ENCODE measurements around the gene RPP25. TPM values are rescaled to one million over a fixed set of nuclear protein-coding genes. Genes with fewer than 3 reads are reported as not detected.

RPP25 gene
- 10 to 100 TPM; 14.2 to 23.1 (median 16.4) TPM for total RNA-seq

GRCh38 chr15:74956648-74957475 lies at the start of gene RPP25:
Gene RPP25, minus strand, starts transcription at chr15:74956772. Its CDS starts 189 bp downstream, at chr15:74956583.
- 0% methylated on average over 2 to 24 of the region's 83 CpGs for WGBS, 2 donors
- DNase-seq = peak; percentile 78 to 84
- no peaks in the 10 kb centered on the region for H3K27me3 ChIP-seq
- H3K9me3 ChIP-seq = no peaks in the 10 kb centered on the region
- intact Hi-C loops (cut with DNase I) = loop anchor here (5.0 to 10.0 kb wide), 2 partner anchors 52 to 325 kb away; partner anchors contain the start of gene FAM219B
- H3K4me1 ChIP-seq = peaks cover 55 to 64% of the 10 kb centered on the region in 2 donors
- no peaks in the 10 kb centered on the region for H3K36me3 ChIP-seq
- peak within 1 kb of the TSS; percentile 34 to 90 (median 75) for H3K4me3 ChIP-seq (replicated peaks in 1 of 3)
- TF ChIP-seq, protein P1, sequence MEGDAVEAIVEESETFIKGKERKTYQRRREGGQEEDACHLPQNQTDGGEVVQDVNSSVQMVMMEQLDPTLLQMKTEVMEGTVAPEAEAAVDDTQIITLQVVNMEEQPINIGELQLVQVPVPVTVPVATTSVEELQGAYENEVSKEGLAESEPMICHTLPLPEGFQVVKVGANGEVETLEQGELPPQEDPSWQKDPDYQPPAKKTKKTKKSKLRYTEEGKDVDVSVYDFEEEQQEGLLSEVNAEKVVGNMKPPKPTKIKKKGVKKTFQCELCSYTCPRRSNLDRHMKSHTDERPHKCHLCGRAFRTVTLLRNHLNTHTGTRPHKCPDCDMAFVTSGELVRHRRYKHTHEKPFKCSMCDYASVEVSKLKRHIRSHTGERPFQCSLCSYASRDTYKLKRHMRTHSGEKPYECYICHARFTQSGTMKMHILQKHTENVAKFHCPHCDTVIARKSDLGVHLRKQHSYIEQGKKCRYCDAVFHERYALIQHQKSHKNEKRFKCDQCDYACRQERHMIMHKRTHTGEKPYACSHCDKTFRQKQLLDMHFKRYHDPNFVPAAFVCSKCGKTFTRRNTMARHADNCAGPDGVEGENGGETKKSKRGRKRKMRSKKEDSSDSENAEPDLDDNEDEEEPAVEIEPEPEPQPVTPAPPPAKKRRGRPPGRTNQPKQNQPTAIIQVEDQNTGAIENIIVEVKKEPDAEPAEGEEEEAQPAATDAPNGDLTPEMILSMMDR (IDR thresholded peaks at IDR 0.05) = no peak
- TF ChIP-seq POLR2A (IDR thresholded peaks at IDR 0.05) = peak; percentile 46 to 83
- H3K27ac ChIP-seq = peak within 1 kb of the TSS; percentile 88 to 97 (median 92)

DNA sequence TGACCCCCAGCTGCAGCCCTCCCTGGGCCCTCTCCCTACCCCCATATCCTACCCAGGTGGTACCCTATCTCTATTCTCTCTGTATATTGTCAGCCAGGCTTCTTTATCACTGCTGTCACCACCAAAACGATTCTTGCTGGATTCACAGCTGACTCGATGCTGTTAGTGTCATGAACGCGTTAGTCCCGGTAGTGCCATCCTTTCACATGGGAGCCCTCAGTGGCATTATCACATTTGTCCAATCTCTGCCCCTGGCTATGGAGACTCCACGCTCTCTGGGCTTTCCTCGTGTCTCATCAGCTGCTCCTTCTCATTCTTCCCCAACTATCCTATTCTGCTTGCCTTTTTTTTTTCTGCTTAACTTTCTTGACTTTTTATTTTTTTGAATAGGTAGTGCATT lies 45.8 kb upstream of the RPP25 start:
- Histone ChIP-seq H3K27ac (no peak overlapping the region), H3K4me3 (replicated peaks in 1 of 3) (no peak overlapping the region), H3K27me3 (no peaks in the 10 kb centered on the region), H3K9me3 (no peaks in the 10 kb centered on the region), H3K36me3 (no peaks in the 10 kb centered on the region), H3K4me1 (no peaks in the 10 kb centered on the region)
- no peak for DNase-seq
- TF ChIP-seq, protein P1 (IDR thresholded peaks at IDR 0.05) = no peak
- no peak for TF ChIP-seq POLR2A (IDR thresholded peaks at IDR 0.05)
- WGBS, 2 donors = 74 to 78% methylated on average over 7 of the region's 7 CpGs
- intact Hi-C loops (cut with DNase I) = no loop called here

DNA sequence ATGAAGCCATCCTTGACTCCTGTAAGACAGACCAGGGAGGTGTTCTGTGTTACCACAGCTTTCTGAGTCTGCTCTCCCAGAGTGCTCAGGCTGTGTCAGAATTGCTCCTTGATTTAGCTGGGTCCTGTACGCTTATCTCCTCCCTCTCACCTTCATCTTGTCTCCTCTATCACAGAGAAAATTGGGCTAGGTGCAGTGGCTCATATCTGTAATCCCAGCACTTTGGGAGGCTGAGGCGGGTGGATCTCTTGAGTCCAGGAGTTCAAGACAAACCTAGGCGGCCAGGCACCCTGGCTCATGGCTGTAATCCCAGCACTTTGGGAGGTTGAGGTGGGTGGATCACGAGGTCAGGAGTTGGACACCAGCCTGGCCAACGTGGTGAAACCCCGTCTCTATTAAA lies 44.7 kb upstream of the RPP25 start:
- H3K4me3 ChIP-seq (replicated peaks in 1 of 3) = no peak overlapping the region
- no peak for TF ChIP-seq POLR2A (IDR thresholded peaks at IDR 0.05)
- TF ChIP-seq, protein P1 (IDR thresholded peaks at IDR 0.05) = no peak
- DNase-seq = no peak
- H3K36me3 ChIP-seq = no peaks in the 10 kb centered on the region
- H3K4me1 ChIP-seq = peaks cover 2% of the 10 kb centered on the region in 2 donors
- 66 to 85% methylated on average over 6 of the region's 6 CpGs for WGBS, 2 donors
- intact Hi-C loops (cut with DNase I) = no loop called here
- no peaks in the 10 kb centered on the region for H3K27me3 ChIP-seq
- no peak overlapping the region for H3K27ac ChIP-seq
- H3K9me3 ChIP-seq = no peaks in the 10 kb centered on the region

- no peak for DNase-seq
- Histone ChIP-seq H3K27ac (no peak overlapping the region), H3K9me3 (no peaks in the 10 kb centered on the region), H3K4me3 (replicated peaks in 1 of 3) (no peak overlapping the region), H3K36me3 (no peaks in the 10 kb centered on the region), H3K27me3 (no peaks in the 10 kb centered on the region), H3K4me1 (peaks cover 8 to 10% of the 10 kb centered on the region in 2 donors)
- TF ChIP-seq POLR2A (IDR thresholded peaks at IDR 0.05) = no peak
- TF ChIP-seq, protein P1 (IDR thresholded peaks at IDR 0.05) = no peak
- WGBS, 2 donors = 74 to 92% methylated on average over 2 of the region's 2 CpGs
- intact Hi-C loops (cut with DNase I) = no loop called here
Observed at GRCh38 chr15:74997543-74997942, 41.0 kb upstream of the RPP25 start.

DNA sequence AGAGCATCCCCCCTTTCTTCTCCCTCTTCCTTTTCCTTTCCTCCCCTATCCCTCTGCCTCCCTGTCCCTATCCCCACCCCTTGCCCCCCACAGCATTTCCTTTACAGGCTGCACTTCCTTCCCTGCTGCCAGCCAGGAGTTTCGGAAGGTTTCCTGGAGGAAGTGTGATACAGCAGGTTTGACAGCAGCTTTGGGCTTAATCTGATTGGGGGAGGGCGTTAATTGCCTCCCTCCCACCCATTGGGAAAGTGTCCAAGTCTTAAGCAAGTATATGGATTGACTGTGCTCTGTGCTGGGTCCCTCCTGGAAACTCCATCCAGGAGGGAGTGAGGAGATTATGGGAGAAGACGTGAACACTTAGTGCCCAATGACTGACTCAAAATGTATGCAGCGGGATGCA lies 40.6 kb upstream of the RPP25 start:
- Histone ChIP-seq H3K9me3 (no peaks in the 10 kb centered on the region), H3K4me3 (replicated peaks in 1 of 3) (no peak overlapping the region), H3K27ac (no peak overlapping the region), H3K27me3 (no peaks in the 10 kb centered on the region), H3K36me3 (no peaks in the 10 kb centered on the region), H3K4me1 (peaks cover 8 to 10% of the 10 kb centered on the region in 2 donors)
- intact Hi-C loops (cut with DNase I) = no loop called here
- DNase-seq = no peak
- TF ChIP-seq, protein P1 (IDR thresholded peaks at IDR 0.05) = no peak
- no peak for TF ChIP-seq POLR2A (IDR thresholded peaks at IDR 0.05)
- 70% methylated on average over 4 of the region's 4 CpGs for WGBS, 2 donors

Data from thyroid gland (tissue), 4 donors.